Retinal pigment epithelial cell (primary cell): ENCODE results near the gene ROR2.

Experiments used
- DNase-seq: peaks from one replicate; pipeline ENCODE4 v3.0.0-alpha.2; 2010; ENCODE audit warnings: low read depth
- H3K4me3 ChIP-seq: 2 replicates; pipeline ENCODE4 v1.5.1; 2011; ENCODE audit warnings: mild to moderate bottlenecking, low read length, control low read depth, moderate library complexity
- TF ChIP-seq, protein P1 (sequence below): conservative IDR thresholded peaks from 2 replicates; pipeline ENCODE4 v1.5.1; 2011; ENCODE audit warnings: low read depth, low read length, control low read depth, inconsistent platforms

The ROR2 gene

DNA sequence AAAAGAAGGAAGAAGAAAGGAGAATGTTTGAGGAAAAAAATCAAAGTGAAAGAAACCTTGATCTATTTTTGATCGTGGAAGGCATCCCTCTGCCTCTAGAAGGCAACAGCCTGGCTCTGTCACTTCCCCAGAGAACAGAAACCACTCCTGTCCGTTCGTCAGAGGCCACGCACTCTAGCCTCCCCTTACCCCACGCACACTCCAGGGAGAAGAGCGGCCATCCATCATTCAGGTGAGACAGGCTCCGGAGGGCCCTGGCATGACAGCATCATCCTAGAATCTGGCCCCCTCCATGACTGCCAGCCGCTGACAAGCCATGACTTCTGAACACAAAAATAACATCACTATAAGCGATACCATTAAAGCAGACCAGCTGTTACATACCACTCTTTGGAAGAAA lies 135.8 kb downstream of the ROR2 start:
- TF ChIP-seq, protein P1, sequence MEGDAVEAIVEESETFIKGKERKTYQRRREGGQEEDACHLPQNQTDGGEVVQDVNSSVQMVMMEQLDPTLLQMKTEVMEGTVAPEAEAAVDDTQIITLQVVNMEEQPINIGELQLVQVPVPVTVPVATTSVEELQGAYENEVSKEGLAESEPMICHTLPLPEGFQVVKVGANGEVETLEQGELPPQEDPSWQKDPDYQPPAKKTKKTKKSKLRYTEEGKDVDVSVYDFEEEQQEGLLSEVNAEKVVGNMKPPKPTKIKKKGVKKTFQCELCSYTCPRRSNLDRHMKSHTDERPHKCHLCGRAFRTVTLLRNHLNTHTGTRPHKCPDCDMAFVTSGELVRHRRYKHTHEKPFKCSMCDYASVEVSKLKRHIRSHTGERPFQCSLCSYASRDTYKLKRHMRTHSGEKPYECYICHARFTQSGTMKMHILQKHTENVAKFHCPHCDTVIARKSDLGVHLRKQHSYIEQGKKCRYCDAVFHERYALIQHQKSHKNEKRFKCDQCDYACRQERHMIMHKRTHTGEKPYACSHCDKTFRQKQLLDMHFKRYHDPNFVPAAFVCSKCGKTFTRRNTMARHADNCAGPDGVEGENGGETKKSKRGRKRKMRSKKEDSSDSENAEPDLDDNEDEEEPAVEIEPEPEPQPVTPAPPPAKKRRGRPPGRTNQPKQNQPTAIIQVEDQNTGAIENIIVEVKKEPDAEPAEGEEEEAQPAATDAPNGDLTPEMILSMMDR: no peak
- no peak for DNase-seq
- H3K4me3 ChIP-seq: no peak overlapping the region

DNA sequence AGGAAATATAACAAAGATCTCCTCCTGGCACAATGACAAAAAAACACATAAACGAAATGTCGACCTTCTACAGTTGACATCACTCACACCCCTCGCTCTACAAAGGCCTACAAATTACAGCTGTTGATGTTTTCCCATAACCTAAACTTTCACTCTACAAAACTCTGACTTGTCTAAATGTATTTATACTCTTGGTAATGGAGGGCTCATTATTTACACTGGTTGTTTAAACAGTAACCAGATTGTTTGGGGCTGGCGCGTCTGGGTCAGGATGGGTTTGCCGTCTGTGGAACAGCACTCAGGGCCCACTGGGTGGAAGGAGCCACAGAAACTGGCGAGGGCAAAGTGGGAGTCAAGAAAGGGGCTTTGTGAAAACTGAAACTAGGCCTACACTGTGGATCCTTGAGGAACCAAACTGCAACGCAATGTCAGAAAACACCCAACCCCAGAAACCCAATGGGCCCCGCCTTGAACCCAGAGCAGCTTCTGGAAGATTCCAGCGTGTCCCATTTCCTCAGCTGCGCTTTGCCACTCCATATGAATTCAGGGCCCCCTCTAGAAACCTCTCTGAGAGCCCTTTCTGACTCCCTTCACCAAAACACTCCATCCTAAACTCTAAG lies 136.7 kb downstream of the ROR2 start:
- DNase-seq: no peak
- TF ChIP-seq, protein P1: no peak
- no peak overlapping the region for H3K4me3 ChIP-seq

DNA sequence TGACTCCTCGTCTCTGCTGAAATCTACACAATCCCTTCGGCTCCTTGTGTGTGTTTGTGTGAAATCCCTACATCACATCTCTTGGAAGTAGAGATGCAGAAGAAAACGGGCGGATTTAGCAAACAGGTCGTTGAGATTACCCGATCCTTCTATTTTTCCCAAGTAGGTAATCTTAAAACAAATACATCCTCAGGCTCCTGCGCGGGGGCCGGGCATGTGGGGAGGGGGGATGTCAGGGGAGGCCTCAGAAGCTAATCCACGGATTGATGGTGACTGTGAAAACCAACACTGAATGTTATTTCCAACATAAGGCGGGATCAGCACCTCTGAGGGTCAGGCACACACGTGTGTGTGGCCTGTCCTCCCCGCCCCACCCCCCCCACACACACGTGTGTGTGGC lies 137.8 kb downstream of the ROR2 start:
- TF ChIP-seq, protein P1: no peak
- no peak overlapping the region for H3K4me3 ChIP-seq
- no peak for DNase-seq

DNA sequence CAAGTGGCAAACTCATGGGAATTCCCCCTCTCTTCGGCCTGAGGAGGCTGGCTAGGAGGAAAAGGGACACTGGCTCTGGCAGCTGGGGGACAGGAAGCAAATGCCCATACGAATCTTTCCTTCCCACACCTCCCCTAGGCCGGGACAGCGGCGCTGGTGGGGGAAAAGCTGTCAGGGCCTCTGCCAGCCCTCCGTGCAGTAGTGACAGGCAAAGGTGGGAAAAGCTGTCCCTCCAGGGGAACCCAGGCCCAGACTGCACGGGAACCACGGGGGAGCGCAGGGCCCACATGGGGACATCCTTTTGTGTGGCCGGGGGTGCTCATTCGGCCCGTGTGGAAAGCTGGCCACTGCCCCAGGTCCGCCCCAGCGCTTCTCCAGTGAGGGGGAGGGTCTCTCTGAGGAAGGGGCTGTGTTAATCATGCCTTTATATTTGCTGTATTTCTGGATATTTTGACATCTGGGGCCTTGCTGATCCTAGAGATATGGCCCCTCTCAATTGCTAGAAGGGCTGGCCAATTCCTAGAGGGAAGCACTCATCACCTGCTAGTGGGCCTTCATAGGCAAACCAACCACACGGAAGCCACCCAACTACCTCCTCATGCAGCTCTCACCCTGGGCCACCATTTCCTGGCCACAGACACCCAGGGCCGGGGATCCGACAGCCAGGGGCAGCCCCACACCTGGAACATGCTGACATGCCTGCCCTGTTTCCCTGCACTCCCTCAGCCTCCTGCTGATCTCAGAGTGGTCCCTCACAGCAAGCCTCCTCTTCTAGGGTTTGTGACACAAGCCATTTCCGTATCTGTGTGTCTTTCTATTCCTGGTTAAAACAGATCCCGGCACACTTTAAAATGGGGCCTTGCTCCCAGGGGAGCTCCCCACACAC lies 138.8 kb downstream of the ROR2 start:
- TF ChIP-seq, protein P1: no peak
- DNase-seq: no peak
- no peak overlapping the region for H3K4me3 ChIP-seq

DNA sequence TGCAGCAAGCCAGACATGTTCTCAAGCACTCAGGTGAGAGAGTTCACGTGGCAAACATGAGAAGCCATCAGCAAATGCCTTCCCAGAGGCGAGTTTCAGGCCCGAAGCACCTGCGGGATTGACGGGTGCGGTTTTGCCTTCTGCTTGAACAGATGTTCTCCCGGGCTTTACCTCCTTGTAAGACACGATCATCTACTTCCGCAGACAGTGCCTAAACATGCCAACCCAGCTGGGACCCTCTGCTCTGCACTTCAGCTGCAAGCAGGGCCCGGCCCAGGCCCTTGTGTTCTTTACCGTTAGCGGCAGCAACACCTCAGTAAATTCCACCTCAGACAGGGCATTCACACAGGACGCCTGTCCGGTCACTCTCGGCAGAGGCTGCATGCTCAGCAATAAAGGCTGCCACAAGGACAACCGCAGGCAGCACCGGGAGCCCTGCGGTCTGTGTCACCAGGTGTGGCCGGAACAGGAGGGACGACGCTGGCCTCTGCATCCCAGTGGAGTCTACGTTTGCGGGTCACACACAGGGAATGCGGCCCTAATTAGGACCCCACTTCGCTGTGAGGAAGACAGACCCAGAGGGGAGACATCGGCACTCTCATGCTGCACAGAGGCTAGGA lies 139.6 kb downstream of the ROR2 start:
- TF ChIP-seq, protein P1: no peak
- no peak overlapping the region for H3K4me3 ChIP-seq
- no peak for DNase-seq

DNA sequence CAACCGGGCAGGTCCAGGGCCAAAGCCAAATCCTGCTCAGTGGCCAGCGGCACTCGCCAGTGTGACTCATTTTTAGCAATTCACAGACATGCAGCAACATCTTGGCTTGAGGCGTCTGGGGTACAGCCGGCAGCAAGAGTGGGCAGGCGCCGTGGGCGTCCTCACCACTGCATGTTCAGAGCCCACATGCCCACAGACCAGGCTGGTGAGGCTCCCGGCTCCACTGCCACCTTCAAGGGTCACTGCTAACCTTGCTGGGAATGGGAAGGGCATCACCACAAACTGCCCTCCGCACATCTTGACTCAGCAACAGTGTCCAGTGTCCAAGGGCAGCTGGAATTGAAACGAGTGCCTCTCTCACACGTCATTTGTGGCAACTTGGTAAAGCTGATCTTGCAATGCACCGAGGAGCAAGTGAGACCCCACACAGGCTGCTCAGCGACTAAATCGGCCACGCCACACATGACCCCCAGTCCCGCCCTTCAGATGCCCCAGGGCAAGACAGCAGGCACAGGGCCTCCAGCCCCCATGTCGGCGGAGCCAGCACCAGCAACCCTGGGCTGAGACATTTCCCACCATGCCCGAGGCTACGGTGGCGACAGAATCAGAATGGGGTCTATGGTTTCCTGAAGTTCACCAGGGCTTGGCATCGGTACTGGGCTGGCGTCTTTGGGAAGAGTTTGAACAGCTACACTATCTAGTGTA lies 140.3 kb downstream of the ROR2 start:
- TF ChIP-seq, protein P1: no peak
- no peak for DNase-seq
- no peak overlapping the region for H3K4me3 ChIP-seq
